Esophagus muscularis mucosa (tissue), 4 donors: ENCODE data around the gene ITIH1. TPM values are rescaled to one million over a fixed set of nuclear protein-coding genes. Genes with fewer than 3 reads are reported as not detected.
A peak's percentile ranks its signal among the peaks of the same experiment; 100 is the strongest.

Experiments used
- DNase-seq: peaks from one replicate; pipeline ENCODE4 v3.0.0-alpha.2; 2017; ENCODE audit errors: extremely low spot score
- H3K27ac ChIP-seq, 4 donors: fragments of 200-600 bp; sonication (generic); replicated peaks in 1 of 4; 1 replicate in 3 of 4; 2 replicates in 1 of 4; pipeline ENCODE4 v1.5.1; 2016 to 2019; ENCODE audit warnings: mild to moderate bottlenecking in 1 of 4
- H3K27me3 ChIP-seq, 4 donors: fragments of 200-600 bp; sonication (generic); one replicate each; pipeline versions ENCODE4 v1.5.1 to v1.6.0; 2016 to 2019
- H3K36me3 ChIP-seq, 4 donors: fragments of 200-600 bp; sonication (generic); one replicate each; pipeline ENCODE4 v1.5.1; 2016 to 2019
- H3K4me1 ChIP-seq, 4 donors: fragments of 200-600 bp; sonication (generic); one replicate each; pipeline ENCODE4 v1.5.1; 2016 to 2019
- H3K4me3 ChIP-seq, 4 donors: fragments of 200-600 bp; sonication (generic); 1 replicate in 2 of 4; 2 replicates in 2 of 4; pipeline ENCODE4 v1.5.1; 2016 to 2019; ENCODE audit warnings: mild to moderate bottlenecking in 4 of 4, moderate library complexity in 1 of 4
- H3K9me3 ChIP-seq, 4 donors: fragments of 200-600 bp; sonication (generic); 1 replicate in 3 of 4; 2 replicates in 1 of 4; pipeline ENCODE4 v1.5.1; 2016 to 2019
- CTCF ChIP-seq, 3 experiments: fragments of 200-600 bp in 2 of 3; fragments of 450-650 bp in 1 of 3; sonication (generic) in 2 of 3; IDR thresholded peaks; one replicate each; pipeline ENCODE4 v1.5.1; 2017 to 2019; ENCODE audit warnings: antibody characterized with exemption in 3 of 3, mild to moderate bottlenecking in 2 of 3, moderate library complexity in 1 of 3
- EP300 ChIP-seq: sonication (generic); formaldehyde crosslinking; IDR thresholded peaks from one replicate; pipeline ENCODE4 v1.6.1; 2017; ENCODE audit warnings: antibody characterized with exemption
- POLR2A ChIP-seq: fragments of 450-650 bp; IDR thresholded peaks from one replicate; pipeline ENCODE4 v1.6.1; 2017; ENCODE audit warnings: antibody characterized with exemption, moderate library complexity, mild to moderate bottlenecking, low read depth
- POLR2AphosphoS5 ChIP-seq, 2 donors: sonication (generic); formaldehyde crosslinking; IDR thresholded peaks; one replicate each; pipeline ENCODE4 v1.6.1; 2017; ENCODE audit warnings: antibody characterized with exemption in 2 of 2
- WGBS: methylation state at CpG from one replicate; pipeline ENCODE4 v1.1.5; 2018; 5-methylcytosine and 5-hydroxymethylcytosine counted together
- intact Hi-C: fragments of 100-400 bp; cut with DNase I; formaldehyde crosslinking; loops from one replicate; pipeline ENCODE4 v1.15.1; 2023
- total RNA-seq, 4 donors: library from RNA; depleted of rRNA; stranded (reverse); fragments of >200 nt; gene quantifications; one replicate each; pipeline versions ENCODE4 v1.1.0 to v1.2.1, GENCODE V29; 2016

ITIH1 gene
- total RNA-seq, 4 donors from 2014 or later = not detected

GRCh38 chr3:52834871-52835501, 57.6 kb downstream of the ITIH1 start, which contains the start of gene MUSTN1:
Gene MUSTN1 (minus strand): TSS chr3:52835019. CDS start chr3:52834948, 71 bp downstream.
- peaks cover 0 to 48% (median 16%) of the 10 kb centered on the region in 4 donors for H3K36me3 ChIP-seq
- peak within 1 kb of the TSS; percentile 54 to 67 (median 66) for H3K27ac ChIP-seq
- H3K4me3 ChIP-seq = peak within 1 kb of the TSS; percentile 21 to 47 (median 26)
- no peak for DNase-seq
- TF ChIP-seq EP300 = no peak
- peak; percentile 41 to 67 for TF ChIP-seq POLR2AphosphoS5 (IDR thresholded peaks at IDR 0.05)
- TF ChIP-seq CTCF (IDR thresholded peaks at IDR 0.05) = no peak
- TF ChIP-seq POLR2A = peak; percentile 11
- H3K4me1 ChIP-seq = peaks cover 34 to 47% (median 42%) of the 10 kb centered on the region in 4 donors
- H3K27me3 ChIP-seq = no peaks in the 10 kb centered on the region
- H3K9me3 ChIP-seq = no peaks in the 10 kb centered on the region
- WGBS = 40% methylated on average over 1 of the region's 11 CpGs
- intact Hi-C loops = no loop called here

- TF ChIP-seq POLR2A (no peak), POLR2AphosphoS5 (IDR thresholded peaks at IDR 0.05) (no peak), EP300 (no peak), CTCF (IDR thresholded peaks at IDR 0.05) (no peak)
- Histone ChIP-seq H3K36me3 (peaks cover 0 to 57% (median 23%) of the 10 kb centered on the region in 4 donors), H3K27me3 (no peaks in the 10 kb centered on the region), H3K27ac (peak overlapping the region; percentile 54 to 67 (median 66)), H3K9me3 (no peaks in the 10 kb centered on the region), H3K4me3 (peak overlapping the region in 2 of 4 donors; percentile 10 to 21), H3K4me1 (peaks cover 35 to 46% (median 42%) of the 10 kb centered on the region in 4 donors)
- 84% methylated on average over 5 of the region's 8 CpGs for WGBS
- intact Hi-C loops = no loop called here
- DNase-seq = no peak
Measured at GRCh38 chr3:52835766-52836470, 58.5 kb downstream of the ITIH1 start.

GRCh38 chr3:52836471-52836845, 59.1 kb downstream of the ITIH1 start:
- no peaks in the 10 kb centered on the region for H3K27me3 ChIP-seq
- H3K36me3 ChIP-seq = peaks cover 0 to 62% (median 26%) of the 10 kb centered on the region in 4 donors
- DNase-seq = no peak
- peaks cover 38 to 41% (median 39%) of the 10 kb centered on the region in 4 donors for H3K4me1 ChIP-seq
- intact Hi-C loops = no loop called here
- H3K9me3 ChIP-seq = no peaks in the 10 kb centered on the region
- no peak for TF ChIP-seq CTCF (IDR thresholded peaks at IDR 0.05)
- no peak for TF ChIP-seq POLR2A
- no peak for TF ChIP-seq POLR2AphosphoS5 (IDR thresholded peaks at IDR 0.05)
- no peak for TF ChIP-seq EP300
- 89% methylated on average over 3 of the region's 5 CpGs for WGBS
- peak overlapping the region in 2 of 4 donors; percentile 65 to 67 for H3K27ac ChIP-seq
- H3K4me3 ChIP-seq = no peak overlapping the region

DNA sequence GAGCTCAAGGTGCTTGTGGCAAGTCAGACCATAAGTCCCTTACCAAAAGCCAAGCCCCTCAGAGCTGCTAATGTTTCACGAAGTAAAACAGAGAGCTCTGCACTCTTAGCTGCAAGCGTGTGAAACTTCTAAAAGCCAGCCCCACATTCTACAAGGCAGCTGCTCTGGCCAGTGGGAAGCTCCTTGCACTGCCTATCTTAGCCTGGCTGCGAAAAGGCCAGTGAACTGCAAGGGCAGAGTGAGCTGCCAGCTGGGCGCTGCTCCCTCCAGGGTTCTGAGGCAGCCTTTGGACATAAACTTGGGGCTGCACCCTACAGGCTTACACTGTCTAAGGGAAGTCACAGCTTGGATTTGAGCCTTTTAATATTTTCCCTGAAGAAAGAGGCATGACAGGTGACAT, 59.6 kb downstream of the ITIH1 start:
- Histone ChIP-seq H3K4me1 (peaks cover 38 to 44% (median 40%) of the 10 kb centered on the region in 4 donors), H3K27me3 (no peaks in the 10 kb centered on the region), H3K36me3 (peaks cover 0 to 68% (median 30%) of the 10 kb centered on the region in 4 donors), H3K4me3 (no peak overlapping the region), H3K27ac (peak overlapping the region in 1 of 4 donors; percentile 22), H3K9me3 (no peaks in the 10 kb centered on the region)
- intact Hi-C loops = no loop called here
- DNase-seq = no peak
- TF ChIP-seq CTCF (IDR thresholded peaks at IDR 0.05) (no peak), POLR2A (no peak), EP300 (no peak), POLR2AphosphoS5 (IDR thresholded peaks at IDR 0.05) (no peak)
- WGBS = 91% methylated on average over 4 of the region's 4 CpGs
